Activated CD8-positive, alpha-beta memory T cell treated with anti-CD3 and anti-CD28 coated beads for 4 hours (primary cell): ENCODE data around the gene CD5L.

Experiments
- DNase-seq, 2 donors: peaks; one replicate each; pipeline ENCODE4 v3.0.0-alpha.2; 2020; ENCODE audit warnings: low read depth in 2 of 2

CD5L gene

DNA sequence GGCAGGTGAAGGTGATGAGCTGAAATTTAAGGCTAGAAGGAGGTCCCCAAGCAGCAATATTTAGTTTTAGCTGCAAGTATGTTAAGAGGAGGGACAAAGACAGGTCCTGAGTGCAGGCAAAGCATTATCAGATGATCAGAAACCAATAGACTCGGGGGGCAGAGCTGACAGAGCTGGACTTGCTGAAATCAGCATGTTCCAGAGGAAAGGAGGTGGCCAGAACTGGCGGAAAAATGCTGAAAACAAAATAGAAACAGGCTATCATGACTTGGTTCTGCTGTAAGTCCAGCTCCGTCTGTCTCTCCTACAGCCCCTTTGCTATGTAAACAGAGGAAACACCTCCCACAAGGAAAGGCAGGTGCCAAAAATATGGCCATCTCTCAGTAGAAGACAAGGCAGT lies at the start of gene CD5L:
Gene CD5L (minus strand): TSS at position 101 of the 400 bp plus-strand sequence. CDS start 107 bp downstream, outside the sequence.
- DNase-seq: no peak

DNA sequence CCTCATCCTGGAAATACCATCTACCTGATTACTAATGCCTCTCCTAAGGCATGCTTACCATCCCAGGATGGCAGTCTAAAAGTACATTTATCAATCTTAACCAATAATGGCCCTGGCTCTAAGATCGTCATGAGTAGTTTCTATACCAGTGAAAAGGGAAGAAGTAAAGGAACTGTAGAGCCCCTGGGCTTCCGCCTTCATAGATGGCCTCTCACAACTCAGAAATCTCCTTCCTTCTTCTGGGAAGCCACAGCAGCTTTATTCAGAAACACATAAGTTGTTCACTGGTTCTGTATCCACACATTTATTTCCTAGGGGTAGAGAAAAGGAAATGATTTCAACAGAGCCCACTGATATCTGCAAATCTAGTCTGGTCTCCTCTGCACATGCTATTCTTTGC lies 41.0 kb upstream of the CD5L start:
- DNase-seq: no peak

DNA sequence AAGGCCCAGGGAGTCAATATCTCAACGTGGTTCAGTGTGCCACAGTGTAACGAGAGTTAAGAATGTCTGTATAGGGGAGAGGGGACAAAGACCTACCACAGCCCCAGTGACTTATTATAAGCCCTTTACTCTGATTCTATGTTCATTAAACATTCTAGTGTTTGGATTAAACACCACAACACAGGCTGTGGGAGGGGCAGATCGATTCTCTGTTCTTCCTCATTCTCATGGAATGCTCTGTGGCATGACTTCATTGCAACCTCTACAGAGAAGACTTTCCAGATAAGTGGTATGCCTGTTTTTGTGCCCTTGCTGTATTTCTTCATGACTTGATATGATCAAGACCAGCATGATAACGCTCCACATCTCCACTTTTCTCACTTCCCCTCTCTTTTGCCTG lies 39.0 kb upstream of the CD5L start:
- no peak for DNase-seq

DNA sequence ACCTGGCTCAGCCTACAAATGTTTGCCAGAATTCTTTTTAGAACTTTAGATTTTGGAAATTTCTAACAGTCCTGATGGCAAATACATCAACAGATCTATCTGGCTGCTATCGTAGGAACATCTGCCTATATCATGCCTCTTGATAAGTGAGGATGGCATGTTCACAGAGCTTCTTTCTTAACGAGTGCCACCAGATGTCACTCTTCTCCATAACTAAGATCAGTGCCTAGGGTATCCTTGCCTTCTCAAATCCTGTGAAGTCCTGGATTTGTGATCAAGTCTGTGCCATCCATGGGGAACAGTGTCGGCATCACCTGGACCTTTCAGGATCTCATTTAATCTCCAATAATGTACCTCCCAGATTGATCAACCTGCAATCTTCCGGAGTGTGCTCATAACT lies 36.5 kb upstream of the CD5L start:
- DNase-seq: no peak

DNA sequence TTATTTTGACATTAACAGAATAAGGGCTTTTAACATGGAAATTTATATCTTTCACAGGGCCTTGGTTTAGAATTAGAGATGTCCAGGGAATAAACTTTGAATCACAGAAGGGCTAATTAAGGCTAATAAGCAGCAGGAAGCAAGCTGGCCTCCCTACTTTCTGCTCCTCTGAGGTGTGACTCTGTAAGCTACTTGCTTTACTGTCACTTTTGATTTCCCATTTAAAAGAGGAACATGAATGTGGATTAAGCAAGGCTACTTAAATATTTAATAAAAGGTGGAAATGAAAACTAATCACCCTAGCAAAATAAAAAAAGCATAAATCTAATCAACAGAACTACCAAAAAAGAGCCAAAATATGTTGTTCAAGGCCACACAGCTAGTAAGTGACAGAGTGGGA lies 28.9 kb upstream of the CD5L start:
- no peak for DNase-seq

DNA sequence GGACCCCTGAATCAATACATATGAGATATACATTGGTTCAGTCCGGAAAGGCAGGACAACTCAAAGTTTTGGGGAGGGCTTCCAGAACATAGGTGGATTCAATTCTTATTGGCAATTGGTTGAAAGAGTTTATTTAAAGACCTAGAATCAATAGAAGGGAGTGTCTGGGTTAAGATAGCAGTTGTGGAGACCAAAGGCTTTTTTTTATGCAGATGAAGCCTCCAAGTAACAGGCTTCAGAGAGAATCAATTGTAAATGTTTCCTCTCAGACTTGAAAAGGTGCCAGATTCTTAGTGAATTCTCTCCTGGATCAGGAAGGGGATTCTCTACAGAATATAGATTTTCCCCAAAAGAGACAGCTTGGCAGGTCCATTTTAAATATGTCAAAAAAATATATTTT lies 27.0 kb upstream of the CD5L start:
- no peak for DNase-seq

DNA sequence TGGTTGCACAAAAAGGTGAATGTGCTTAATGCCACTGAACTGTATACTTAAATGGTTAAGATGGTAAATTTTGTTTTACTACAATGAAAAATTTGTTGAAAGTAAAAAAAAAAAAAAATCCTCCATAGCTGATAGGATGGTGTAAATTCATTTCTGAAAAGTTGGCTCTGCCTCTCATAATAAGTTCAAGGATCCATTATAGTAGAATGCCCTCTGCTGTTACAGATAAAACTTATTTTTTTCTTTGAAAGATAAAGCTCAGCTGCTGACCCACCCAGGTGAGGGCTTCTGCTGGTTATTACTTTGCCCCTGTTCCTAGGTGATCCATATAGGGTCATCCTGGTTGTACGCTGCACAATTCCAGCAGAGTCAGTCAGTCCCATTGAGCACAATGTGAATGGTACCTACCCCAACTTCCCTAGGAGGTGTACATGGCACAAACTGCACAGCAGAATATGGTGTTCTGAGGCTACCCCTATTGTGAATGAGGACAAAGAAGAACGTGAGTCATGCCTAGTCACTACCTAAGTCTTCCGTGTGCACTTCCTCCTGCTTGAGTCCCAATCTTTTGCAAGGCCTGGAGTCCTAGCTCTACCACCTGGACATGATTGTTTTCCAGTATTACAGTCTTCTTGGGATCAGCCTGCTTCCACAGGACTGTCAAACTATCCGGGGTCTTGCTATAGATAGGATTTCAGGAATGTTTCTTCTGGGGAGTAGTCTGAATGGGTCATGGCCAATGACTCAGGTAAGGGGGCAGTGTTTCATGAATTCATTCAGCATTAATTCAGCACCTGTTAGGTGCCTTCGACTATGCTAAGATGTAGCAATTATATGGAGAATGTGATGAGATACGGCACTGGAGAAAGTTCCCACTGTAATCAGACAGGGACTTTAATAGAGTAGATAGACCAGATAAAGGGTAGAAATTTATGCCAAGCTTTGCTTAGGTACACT lies 20.8 kb upstream of the CD5L start:
- DNase-seq: no peak

DNA sequence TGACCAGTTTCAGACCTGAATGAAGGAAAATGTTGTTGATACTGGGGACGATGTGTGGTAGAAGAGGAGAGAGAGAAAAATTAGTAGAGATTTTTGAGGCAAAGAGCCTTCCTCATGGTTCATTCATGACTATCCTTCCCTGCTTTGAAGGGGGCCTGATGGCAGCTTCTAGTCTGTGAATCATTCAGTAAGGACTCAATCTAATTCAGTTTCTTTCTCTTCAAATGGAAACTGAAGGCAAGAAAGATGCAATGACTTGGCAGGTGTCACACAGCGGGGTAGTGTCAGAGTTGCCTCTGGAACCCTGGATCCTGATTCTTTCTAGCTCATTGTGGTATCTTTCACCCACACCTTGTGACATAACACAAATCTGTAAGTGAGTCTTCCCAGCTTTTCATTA lies 14.9 kb upstream of the CD5L start:
- DNase-seq: no peak

DNA sequence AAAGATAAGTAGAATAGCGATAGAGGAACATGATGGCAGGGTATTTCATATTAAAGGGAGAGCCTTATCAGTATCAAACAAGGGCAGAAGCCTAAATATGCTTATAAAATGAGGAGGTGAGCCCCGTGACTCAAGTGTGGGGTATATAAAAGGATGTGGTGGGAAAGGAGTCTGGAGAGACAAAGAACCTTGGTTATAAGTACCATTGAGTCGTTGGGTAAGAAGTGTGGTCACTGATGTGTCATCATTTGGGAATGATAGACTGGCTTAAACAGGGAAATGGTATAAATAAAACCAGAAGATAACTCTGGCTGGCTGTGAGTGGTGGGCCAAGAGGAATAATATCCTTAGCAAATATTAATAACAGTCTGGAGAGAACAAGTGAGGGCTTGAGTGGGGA lies 10.9 kb upstream of the CD5L start:
- DNase-seq: no peak

DNA sequence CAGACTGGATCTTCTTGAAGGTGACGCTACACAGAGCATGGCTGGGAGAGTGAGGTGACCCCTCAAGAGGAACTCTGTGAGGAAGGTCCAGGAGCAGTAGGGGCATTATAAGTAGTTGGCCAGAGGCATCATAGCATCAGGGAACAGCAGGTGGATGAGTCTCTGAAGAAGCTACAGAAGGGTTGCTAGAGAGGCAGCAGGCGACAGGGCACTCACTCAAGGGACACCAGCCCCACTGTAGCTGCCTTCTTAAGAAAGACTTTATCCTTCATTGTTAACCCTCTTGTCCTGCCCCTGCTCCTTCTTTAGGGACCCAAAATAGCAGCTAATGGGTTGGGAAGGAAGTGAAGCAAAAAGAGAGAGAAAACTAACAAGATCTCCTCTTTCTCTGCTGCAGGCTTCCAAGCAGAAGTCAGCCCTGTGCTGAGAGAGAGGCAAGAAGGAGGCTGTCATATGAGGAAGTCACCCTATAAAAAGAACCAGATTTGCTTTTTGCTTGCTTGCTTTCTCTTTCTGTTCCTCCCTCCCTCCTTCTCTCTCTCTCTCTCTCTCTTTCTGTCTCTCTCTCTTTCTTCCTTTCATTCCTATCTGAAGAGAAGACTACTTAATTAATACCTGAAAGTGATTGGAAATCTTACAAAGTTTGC lies 7.7 kb upstream of the CD5L start:
- DNase-seq: no peak

DNA sequence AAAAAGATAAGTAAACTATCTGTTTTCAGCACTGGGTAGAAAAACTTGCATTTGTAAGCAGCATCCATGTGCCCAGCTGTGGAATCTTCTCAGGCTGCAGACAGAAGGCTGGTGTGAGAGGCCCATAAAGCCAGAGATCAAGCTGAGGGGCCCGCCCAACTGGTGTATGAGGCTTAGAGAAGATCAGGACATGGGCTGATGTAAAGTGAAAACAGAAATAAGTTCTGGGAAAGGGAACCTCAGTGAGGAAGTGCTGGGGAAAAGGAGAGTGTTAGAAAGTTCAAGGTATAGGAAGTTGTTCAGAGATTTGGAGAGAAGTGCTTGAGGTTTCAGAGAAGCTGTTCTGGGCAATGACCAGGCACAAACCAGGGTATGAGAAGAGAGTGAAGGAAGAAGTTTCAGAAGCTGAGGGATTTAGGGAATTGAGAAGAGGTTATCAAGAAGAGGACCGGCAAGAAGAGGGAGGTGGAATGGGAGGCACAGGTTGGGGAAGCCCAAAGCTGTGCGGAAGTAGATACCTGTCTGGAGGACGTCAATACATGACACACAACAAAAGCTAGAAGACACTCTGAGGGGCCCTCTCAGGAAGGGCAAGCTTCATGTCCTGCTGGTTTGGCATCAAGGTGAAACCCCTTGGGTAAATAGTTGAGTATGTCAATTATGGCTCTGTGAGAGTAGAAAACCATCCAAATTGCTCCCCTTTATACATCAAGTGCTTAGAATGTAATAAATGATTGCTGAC lies 2.7 kb upstream of the CD5L start:
- no peak for DNase-seq

DNA sequence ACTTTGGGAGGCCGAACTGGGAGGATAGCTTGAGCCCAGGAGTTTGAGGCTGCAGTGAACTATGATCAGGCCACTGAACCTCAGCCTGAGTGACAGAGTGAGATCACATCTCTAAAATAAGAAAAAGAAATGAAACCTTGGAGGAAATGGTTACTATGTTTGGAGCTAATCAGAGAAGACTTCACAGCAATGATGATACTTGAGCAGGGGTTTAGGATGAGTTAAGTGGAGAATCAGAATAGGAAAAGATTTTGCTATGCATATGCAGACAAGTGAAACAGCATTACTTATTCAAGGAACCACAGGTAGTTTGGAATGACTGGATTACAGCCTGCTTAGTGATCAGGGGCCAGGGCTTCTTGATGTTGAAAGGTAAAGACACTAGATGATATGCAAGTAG lies 1.3 kb upstream of the CD5L start:
- DNase-seq: no peak

DNA sequence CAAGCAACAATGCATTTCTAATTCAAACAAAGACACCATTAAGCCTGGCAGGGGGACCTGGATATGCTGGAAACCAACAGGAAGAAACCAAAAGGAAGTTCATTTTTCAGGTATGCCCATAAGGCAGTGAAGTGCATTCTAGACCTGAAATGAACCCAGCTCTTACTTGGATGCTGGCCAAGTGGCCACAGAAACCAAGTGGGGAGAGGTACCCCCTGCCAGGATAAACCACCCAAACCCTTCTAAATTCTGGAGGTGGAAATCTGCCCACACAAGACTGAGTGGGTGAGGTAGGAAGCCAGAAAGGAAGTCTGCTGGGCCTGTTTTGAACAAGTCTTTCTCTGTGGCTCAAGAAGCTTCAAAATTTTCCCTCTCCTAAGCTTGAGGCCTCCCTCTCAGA lies 2.6 kb downstream of the CD5L start:
- no peak for DNase-seq

DNA sequence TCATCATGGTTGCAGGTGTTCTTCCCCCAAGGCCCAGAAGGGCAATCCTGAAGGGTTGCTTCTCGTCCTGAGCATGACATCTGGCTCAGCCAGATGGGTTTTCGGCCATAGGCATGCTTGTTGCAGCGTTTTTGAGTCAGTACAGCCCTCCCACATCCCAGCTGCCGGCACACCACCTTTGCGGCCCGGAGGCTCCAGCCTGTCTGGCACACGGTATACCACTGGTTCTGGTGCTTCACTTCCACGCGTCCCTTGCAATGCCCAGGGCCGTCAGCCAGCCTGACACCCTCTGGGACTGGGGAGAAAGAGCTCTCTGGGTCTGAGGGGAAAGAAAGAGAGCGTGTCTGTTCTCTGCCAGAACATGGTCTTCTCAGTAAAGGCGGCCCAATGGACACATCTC lies 7.2 kb downstream of the CD5L start:
- no peak for DNase-seq

DNA sequence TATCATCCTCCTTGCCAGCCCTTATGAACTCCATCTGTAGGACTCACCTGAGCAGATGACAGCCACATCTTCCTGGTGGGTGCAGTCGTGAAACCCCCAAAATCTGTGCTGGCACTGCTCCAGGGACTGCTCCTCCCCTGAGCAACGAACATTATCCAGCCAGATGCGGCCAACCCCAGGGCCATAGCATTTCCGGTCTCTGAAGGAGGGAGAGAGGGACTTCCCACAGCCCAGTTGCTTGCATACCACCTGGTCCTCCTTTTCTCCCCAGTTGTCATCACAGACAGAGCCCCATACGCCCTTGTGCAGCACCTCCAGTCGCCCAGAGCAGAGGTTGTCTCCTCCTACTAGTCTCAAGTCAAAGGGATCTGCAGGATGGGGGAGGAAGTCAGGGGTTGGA lies 8.5 kb downstream of the CD5L start:
- DNase-seq: no peak

DNA sequence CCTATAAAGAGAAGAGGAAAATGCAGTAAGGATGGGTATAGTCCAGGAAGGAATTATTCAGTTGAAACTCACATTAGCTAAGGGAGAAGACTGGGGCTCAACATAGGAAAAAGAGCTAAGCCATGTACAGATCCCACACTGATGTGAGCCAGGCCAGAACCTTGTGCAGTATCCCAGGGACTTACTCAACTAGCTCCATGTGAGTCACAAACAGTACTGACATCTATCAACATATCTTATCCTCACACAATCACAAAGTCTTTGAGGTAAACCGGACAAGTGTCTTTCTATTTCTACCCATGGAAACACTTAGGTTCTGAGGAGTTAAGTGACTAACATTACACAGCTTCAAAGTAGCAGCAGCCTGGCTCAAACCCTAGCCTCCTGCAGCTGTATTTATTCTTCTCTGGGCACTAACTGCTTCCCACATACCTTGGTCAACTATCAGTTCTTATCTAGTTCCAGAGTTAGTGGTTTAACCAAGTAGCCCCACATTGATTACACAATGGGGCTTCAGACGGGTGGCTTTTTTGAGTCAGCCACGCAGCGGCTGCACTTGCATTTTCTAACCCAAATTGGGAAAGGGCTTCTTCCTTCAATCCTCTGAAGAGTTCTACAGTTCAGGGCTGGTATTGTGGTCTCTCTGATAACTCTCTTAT lies 9.5 kb downstream of the CD5L start:
- DNase-seq: no peak

DNA sequence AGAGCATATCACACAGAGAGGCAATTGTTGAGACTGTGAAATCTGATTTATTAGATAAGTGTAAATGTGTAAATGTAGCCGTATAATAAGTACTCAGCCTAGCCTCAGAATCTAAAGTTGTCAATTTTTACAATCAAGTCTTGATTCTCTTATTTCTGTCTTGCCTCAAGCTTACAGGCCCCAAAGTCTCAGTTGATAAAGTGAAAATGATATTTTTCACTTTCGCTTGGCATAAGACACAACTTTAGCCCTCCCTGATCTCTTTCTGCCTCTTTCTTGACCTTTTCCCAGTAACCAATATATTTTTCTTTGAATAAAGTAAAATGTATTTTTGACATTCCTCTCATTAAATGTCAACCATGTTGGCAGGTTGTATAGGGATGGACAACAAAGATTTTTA lies 10.7 kb downstream of the CD5L start:
- DNase-seq: no peak

DNA sequence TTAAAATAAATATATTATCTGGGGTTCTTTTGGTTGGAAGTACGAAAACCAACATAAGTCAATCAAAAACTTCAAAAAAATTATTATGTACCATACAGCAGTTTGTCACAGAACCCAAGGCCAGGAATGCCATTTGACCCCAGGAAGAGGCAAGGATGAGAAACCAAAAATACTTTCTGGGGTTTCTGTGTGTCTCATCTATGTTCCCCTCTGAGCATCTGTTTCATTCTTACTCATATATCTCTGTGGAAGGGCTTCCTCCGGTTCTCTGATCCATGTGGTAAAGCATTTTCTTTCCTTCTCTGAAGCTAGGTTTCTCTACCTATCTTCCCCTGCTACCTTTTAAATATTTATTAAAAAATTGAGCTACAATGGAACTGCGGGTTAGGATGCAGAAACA lies 11.9 kb downstream of the CD5L start:
- DNase-seq: no peak

DNA sequence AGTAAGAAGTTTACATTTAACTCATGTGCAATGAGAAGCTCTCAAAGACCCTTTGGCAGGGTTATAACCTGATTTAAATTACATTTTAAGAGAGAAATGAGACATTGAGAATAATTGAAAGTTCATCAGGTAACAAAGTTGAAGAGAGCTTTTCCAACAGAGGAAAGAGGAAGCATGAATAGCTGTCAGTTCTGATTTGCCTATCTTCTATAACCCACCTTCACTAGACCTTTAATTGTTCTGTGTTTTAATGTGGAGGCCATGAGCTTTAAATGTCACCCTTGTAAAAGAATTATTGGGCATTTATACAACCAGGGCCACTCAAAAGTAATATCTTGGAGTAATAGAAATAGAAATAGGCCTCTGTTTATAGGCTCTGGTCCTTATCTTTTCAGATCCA lies 12.4 kb downstream of the CD5L start:
- no peak for DNase-seq

DNA sequence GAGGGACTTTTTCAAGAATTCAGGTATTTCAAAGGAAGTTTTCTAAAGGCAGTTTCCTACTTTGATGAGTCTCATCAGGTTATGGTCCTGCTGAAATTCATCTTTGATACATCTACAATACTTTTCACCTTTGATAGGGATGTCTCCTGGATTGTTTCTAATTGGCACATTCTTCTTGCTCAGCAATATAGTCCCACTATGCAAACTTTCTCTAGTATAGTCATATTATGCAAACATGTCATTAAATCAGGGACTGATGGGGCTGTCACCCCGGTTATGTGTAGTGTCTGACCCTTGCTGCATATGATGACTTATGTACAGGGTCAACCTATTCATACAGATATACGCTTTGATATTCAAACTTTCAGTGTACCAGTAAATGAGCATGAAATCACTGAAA lies 21.3 kb downstream of the CD5L start:
- no peak for DNase-seq

DNA sequence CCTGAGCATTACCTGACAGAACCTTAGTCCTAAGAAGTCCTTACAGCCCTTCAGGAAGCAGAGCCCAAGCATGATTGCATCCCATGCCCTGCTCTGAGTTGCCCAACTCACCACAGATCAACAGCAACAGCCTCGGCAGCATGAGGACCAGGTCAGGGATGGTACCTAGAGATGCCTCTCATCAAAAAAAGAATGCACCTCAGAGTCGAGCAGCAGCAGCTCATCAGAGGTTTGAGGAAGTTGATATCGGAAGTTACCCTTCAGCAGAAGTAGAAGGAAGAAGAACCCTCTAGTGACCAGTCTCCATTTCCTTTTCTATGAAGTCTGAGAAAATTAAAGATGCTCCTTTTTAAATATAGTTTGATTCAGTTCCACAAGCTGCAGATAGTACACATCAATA lies 21.7 kb downstream of the CD5L start, which contains the start of gene FCRL1:
Gene FCRL1 (minus strand): TSS at position 225 of the 400 bp plus-strand sequence. CDS start 83 bp downstream, at position 142.
- DNase-seq: no peak

DNA sequence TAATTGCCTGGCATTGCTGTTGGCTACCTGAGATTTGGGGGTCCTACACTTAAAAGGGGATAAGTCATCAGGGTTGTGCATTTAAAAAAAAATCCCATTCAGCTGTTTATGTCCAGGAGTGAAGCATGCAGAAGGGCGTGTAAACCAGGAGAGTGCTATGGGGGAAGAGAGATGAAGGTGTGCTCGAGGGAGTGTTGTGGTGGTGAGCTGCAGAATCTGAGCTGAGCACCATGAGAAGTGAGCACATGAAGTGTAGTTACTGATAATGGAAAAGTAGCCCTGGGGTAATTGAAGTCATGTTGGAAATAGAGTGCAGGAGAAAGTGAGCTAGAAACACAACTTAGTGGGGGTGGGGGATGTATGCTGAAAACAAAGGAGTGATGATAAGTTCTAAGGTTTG lies 22.4 kb downstream of the CD5L start:
- no peak for DNase-seq
